Right lobe of liver (tissue), 6 donors: Measurements from ENCODE around the gene TWIST2. TPM values are rescaled to one million over a fixed set of nuclear protein-coding genes. Genes with fewer than 3 reads are reported as not detected.

Experiments
- ATAC-seq, 4 donors: fragments of 200-7000 bp; cut with Tn5 transposase; one replicate each; pipeline ENCODE4 v1.9.1; 2020; ENCODE audit warnings: mild to moderate bottlenecking in 4 of 4, moderate library complexity in 4 of 4
- DNase-seq, 3 donors: peaks; one replicate each; pipeline ENCODE4 v3.0.0-alpha.2; 2020
- H3K27ac ChIP-seq, 3 donors: fragments of 200-600 bp; one replicate each; pipeline ENCODE4 v1.8.0; 2022
- H3K27me3 ChIP-seq, 2 donors: fragments of 200-600 bp; one replicate each; pipeline ENCODE4 v1.8.0; 2022
- H3K36me3 ChIP-seq, 4 donors: fragments of 200-600 bp; sonication (generic) in 1 of 4; one replicate each; pipeline versions ENCODE4 v1.5.1 to v1.8.0; 2017 to 2022; ENCODE audit warnings: control low read depth in 1 of 4
- H3K4me1 ChIP-seq, 4 donors: fragments of 200-600 bp; sonication (generic) in 1 of 4; one replicate each; pipeline versions ENCODE4 v1.5.1 to v1.8.0; 2017 to 2022; ENCODE audit warnings: control low read depth in 1 of 4
- H3K4me3 ChIP-seq, 3 donors: fragments of 200-600 bp; one replicate each; pipeline ENCODE4 v1.8.0; 2022
- H3K9me3 ChIP-seq, 4 donors: fragments of 200-600 bp; sonication (generic) in 1 of 4; one replicate each; pipeline versions ENCODE4 v1.5.1 to v1.8.0; 2017 to 2022; ENCODE audit warnings: control low read depth in 1 of 4
- POLR2A ChIP-seq: fragments of 450-650 bp; IDR thresholded peaks from one replicate; pipeline ENCODE4 v1.6.1; 2017; ENCODE audit warnings: antibody characterized with exemption, mild to moderate bottlenecking
- WGBS: methylation state at CpG from one replicate; pipeline ENCODE4 v1.1.6; 2018; ENCODE audit warnings: low coverage, low lambda C conversion rate; ENCODE audit not compliant: insufficient coverage; ENCODE audit errors: missing lambda C conversion rate; 5-methylcytosine and 5-hydroxymethylcytosine counted together
- intact Hi-C, 2 donors: fragments of 100-400 bp; cut with DNase I; formaldehyde crosslinking; loops; one replicate each; pipeline versions ENCODE4 v1.11.2 to v1.14.1; 2022
- total RNA-seq, 6 experiments: library from RNA; depleted of rRNA in 2 of 6; stranded (reverse); fragments of >200 nt in 2 of 6; fragmentation: NEBNext Ultra II Directional in 3 of 6; extraction: Animal tissue kit (Norgen Biotek cat#: 25700) in 3 of 6; gene quantifications; one replicate each; pipeline versions ENCODE4 v1.1.0 to v1.2.4, GENCODE V29; 2016 to 2023
- TF ChIP-seq, protein P1 (sequence below), 4 donors: fragments of 200-600 bp in 3 of 4; fragments of 450-650 bp in 1 of 4; IDR thresholded peaks; one replicate each; pipeline versions ENCODE4 v1.5.1 to v1.8.0; 2016 to 2022; ENCODE audit warnings: antibody characterized with exemption in 4 of 4, mild to moderate bottlenecking in 2 of 4
- donor health status: DM: no; HTN: yes; CAD: no.
- donor health status: DM: no; HTN: no; CAD: no.
- donor health status: DM: no; HTN: no; CAD: no.
- donor health status: DM: no; HTN: yes; CAD: no.
- donor health status: DM: no; HTN: yes; CAD: no.

The TWIST2 gene
- total RNA-seq, 6 experiments from 2014 or later: 0.15 to 0.56 (median 0.18) TPM; not detected in 3

- H3K9me3 ChIP-seq: no peaks in the 10 kb centered on the region
- intact Hi-C loops: no loop called here
- no peaks in the 10 kb centered on the region for H3K27me3 ChIP-seq
- ATAC-seq (no peak), DNase-seq (no peak)
- H3K4me3 ChIP-seq: no peak overlapping the region
- no peak for TF ChIP-seq POLR2A
- TF ChIP-seq, protein P1, sequence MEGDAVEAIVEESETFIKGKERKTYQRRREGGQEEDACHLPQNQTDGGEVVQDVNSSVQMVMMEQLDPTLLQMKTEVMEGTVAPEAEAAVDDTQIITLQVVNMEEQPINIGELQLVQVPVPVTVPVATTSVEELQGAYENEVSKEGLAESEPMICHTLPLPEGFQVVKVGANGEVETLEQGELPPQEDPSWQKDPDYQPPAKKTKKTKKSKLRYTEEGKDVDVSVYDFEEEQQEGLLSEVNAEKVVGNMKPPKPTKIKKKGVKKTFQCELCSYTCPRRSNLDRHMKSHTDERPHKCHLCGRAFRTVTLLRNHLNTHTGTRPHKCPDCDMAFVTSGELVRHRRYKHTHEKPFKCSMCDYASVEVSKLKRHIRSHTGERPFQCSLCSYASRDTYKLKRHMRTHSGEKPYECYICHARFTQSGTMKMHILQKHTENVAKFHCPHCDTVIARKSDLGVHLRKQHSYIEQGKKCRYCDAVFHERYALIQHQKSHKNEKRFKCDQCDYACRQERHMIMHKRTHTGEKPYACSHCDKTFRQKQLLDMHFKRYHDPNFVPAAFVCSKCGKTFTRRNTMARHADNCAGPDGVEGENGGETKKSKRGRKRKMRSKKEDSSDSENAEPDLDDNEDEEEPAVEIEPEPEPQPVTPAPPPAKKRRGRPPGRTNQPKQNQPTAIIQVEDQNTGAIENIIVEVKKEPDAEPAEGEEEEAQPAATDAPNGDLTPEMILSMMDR (IDR thresholded peaks at IDR 0.05): no peak
- H3K27ac ChIP-seq: no peak overlapping the region
- H3K36me3 ChIP-seq: no peaks in the 10 kb centered on the region
- H3K4me1 ChIP-seq: no peaks in the 10 kb centered on the region
- WGBS: 55% methylated on average over 11 of the region's 12 CpGs
Measured at GRCh38 chr2:238855891-238856580, 8.2 kb downstream of the TWIST2 start.

GRCh38 chr2:238856713-238857567 lies 9.1 kb downstream of the TWIST2 start:
- Histone ChIP-seq H3K4me3 (no peak overlapping the region), H3K27me3 (no peaks in the 10 kb centered on the region), H3K36me3 (no peaks in the 10 kb centered on the region), H3K27ac (no peak overlapping the region), H3K9me3 (no peaks in the 10 kb centered on the region), H3K4me1 (no peaks in the 10 kb centered on the region)
- intact Hi-C loops: no loop called here
- DNase-seq: no peak
- no peak for TF ChIP-seq POLR2A
- TF ChIP-seq, protein P1 (IDR thresholded peaks at IDR 0.05): no peak
- WGBS: 61% methylated on average over 4 of the region's 16 CpGs
- ATAC-seq: no peak

DNA sequence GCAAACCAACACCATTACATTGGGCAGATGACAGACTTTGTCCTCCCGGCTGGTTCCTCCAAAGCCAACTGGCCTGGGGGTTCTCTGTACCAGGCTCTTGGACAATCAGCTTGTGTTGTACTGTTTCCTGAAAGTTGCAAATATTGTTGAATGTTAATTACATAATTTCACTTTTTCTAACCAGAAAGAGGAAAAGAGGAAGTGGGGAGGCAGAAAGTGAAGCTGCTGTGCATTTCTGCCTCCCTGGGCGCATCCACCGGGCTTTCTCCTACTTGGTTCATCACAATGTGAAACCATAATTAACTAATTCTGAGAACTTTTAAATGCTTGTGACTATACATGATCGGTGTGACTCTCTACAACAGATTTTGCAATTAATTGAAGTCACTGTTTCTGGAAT lies 10.1 kb downstream of the TWIST2 start:
- ATAC-seq (no peak), DNase-seq (no peak)
- Histone ChIP-seq H3K4me3 (no peak overlapping the region), H3K27me3 (no peaks in the 10 kb centered on the region), H3K36me3 (no peaks in the 10 kb centered on the region), H3K4me1 (no peaks in the 10 kb centered on the region), H3K27ac (no peak overlapping the region), H3K9me3 (no peaks in the 10 kb centered on the region)
- TF ChIP-seq POLR2A: no peak
- TF ChIP-seq, protein P1 (IDR thresholded peaks at IDR 0.05): no peak
- intact Hi-C loops: no loop called here
- 51% methylated on average over 4 of the region's 4 CpGs for WGBS

GRCh38 chr2:238859636-238860347 lies 11.9 kb downstream of the TWIST2 start:
- Histone ChIP-seq H3K4me3 (no peak overlapping the region), H3K36me3 (no peaks in the 10 kb centered on the region), H3K27me3 (no peaks in the 10 kb centered on the region), H3K4me1 (no peaks in the 10 kb centered on the region), H3K27ac (no peak overlapping the region), H3K9me3 (no peaks in the 10 kb centered on the region)
- TF ChIP-seq, protein P1 (IDR thresholded peaks at IDR 0.05): no peak
- no peak for TF ChIP-seq POLR2A
- 59% methylated on average over 5 of the region's 14 CpGs for WGBS
- no peak for DNase-seq
- intact Hi-C loops: no loop called here
- ATAC-seq: no peak
